HCT116 (cell line): ENCODE results near the gene ARHGAP11B.
"Not testable (repeated sequence)": the region's sequence is repeated elsewhere in the genome, so short reads cannot be mapped to it uniquely, and the experiment has no call there.

Experiments
- CTCF ChIP-seq, 3 experiments: fragments of 200-600 bp in 1 of 3; sonication (generic) in 1 of 3; IDR thresholded peaks in 2 of 3; conservative IDR thresholded peaks in 1 of 3; 2 replicates each; pipeline ENCODE4 v1.5.1; 2012 to 2017; ENCODE audit warnings: low read depth in 2 of 3, low read length in 2 of 3, antibody characterized with exemption in 1 of 3, borderline replicate concordance in 1 of 3, control low read depth in 1 of 3, mild to moderate bottlenecking in 1 of 3, mixed read lengths in 1 of 3, mixed run types in 1 of 3, moderate library complexity in 1 of 3; ENCODE audit not compliant: insufficient read depth in 1 of 3
- EZH2 ChIP-seq: fragments of 200-600 bp; sonication (generic); IDR thresholded peaks from 2 replicates; pipeline ENCODE4 v1.6.1; 2017; ENCODE audit warnings: antibody characterized with exemption, mixed run types
- EZH2phosphoT487 ChIP-seq: fragments of 200-600 bp; IDR thresholded peaks from 2 replicates; pipeline ENCODE4 v1.6.1; 2018; ENCODE audit warnings: antibody characterized with exemption, borderline replicate concordance
- TF ChIP-seq, protein P1 (sequence below): IDR thresholded peaks from 2 replicates; pipeline ENCODE4 v1.6.1; 2012

GRCh38 chr15:30680997-30681396 lies 55.1 kb downstream of the ARHGAP11B start:
- not testable (repeated sequence) for TF ChIP-seq CTCF (IDR thresholded peaks at IDR 0.05 in 2 of 3, conservative IDR thresholded peaks at IDR 0.05 in 1 of 3; ENCODE audit: borderline replicate concordance in 1 of 3, insufficient read depth in 1 of 3, low read depth in 2 of 3, low read length in 2 of 3); EZH2phosphoT487; EZH2
- TF ChIP-seq, protein P1, sequence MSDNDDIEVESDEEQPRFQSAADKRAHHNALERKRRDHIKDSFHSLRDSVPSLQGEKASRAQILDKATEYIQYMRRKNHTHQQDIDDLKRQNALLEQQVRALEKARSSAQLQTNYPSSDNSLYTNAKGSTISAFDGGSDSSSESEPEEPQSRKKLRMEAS = not testable (repeated sequence)
